ENCODE results near the gene GALNT17. TPM values are rescaled to one million over a fixed set of nuclear protein-coding genes. Genes with fewer than 3 reads are reported as not detected.

Gene GALNT17
- polyA plus RNA-seq, 1 experiment: not detected

DNA sequence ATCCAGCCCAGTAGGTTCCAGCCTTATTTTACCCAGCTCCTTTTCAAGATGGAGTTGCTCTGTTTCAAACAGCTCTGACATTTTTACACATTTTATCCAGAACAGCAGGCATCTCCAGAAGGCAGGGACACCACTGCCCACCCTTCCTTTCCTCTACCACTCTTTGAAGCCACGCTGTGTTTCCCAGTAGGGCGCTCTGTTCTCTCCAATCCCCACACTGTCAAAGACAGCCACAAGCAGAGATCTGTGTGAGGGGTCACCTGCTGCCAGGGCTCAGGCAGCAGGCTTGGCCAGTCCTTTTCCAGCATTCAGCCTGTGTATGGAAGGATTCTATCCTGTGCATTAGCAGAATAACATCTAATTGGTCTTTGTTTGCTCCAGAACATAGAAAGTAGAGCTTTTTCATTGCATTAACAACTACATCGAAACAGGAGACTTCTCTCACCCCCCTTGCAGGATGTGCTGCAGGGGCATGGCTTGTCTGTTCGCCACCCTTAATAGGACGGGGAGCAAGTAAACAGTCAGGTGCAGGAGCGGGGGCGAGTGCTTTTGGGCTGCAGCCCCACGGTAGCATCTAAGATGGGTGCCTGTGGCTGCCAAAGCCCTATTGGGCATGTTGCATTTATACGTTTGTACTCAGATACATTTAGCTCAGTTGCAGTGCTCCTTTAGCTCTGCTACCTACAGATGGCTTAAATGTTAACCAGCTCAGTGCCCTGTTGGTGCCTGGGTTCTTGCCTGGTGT lies 326.1 kb downstream of the GALNT17 start:
- no peak overlapping the region for H3K4me3 ChIP-seq (ENCODE audit: low read depth, low read length)
- no peak for DNase-seq (ENCODE audit: low read depth, low spot score)
- CTCF ChIA-PET: no interaction called here
- POLR2A ChIA-PET: no interaction called here
- no peaks in the 10 kb centered on the region for H3K27me3 ChIP-seq (ENCODE audit: control insufficient read depth, insufficient read depth, low read length)
- TF ChIP-seq, protein P1, sequence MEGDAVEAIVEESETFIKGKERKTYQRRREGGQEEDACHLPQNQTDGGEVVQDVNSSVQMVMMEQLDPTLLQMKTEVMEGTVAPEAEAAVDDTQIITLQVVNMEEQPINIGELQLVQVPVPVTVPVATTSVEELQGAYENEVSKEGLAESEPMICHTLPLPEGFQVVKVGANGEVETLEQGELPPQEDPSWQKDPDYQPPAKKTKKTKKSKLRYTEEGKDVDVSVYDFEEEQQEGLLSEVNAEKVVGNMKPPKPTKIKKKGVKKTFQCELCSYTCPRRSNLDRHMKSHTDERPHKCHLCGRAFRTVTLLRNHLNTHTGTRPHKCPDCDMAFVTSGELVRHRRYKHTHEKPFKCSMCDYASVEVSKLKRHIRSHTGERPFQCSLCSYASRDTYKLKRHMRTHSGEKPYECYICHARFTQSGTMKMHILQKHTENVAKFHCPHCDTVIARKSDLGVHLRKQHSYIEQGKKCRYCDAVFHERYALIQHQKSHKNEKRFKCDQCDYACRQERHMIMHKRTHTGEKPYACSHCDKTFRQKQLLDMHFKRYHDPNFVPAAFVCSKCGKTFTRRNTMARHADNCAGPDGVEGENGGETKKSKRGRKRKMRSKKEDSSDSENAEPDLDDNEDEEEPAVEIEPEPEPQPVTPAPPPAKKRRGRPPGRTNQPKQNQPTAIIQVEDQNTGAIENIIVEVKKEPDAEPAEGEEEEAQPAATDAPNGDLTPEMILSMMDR (IDR thresholded peaks at IDR 0.05; ENCODE audit: low read depth, low read length): no peak
- peaks cover 32% of the 10 kb centered on the region for H3K9me3 ChIP-seq (ENCODE audit: control insufficient read depth, insufficient read depth, low read length)
- H3K27ac ChIP-seq (ENCODE audit: low read depth, low read length): no peak overlapping the region

DNA sequence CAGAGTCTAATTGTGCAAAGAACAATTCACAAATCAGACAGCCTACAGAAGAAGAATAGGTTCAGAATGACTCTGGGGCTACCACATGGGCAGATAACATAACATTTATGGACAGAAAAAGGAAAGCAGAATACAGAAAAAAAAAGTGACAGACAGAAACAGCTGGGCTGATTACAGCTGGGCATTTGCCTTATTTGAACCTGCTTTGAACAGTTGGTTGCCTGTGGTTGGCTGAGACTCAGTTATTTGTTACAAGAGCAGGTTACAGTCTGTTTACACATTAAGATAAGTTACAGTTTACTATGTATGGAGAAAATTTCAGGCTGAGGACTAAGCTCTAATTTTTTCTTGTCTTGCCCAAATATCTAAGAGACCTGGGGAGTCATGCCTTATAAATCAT lies 327.2 kb downstream of the GALNT17 start:
- Histone ChIP-seq H3K4me3 (ENCODE audit: low read depth, low read length) (no peak overlapping the region), H3K27ac (ENCODE audit: low read depth, low read length) (no peak overlapping the region), H3K9me3 (ENCODE audit: control insufficient read depth, insufficient read depth, low read length) (peaks cover 34% of the 10 kb centered on the region), H3K27me3 (ENCODE audit: control insufficient read depth, insufficient read depth, low read length) (no peaks in the 10 kb centered on the region)
- no peak for DNase-seq (ENCODE audit: low read depth, low spot score)
- POLR2A ChIA-PET: no interaction called here
- CTCF ChIA-PET: no interaction called here
- TF ChIP-seq, protein P1 (IDR thresholded peaks at IDR 0.05; ENCODE audit: low read depth, low read length): no peak

DNA sequence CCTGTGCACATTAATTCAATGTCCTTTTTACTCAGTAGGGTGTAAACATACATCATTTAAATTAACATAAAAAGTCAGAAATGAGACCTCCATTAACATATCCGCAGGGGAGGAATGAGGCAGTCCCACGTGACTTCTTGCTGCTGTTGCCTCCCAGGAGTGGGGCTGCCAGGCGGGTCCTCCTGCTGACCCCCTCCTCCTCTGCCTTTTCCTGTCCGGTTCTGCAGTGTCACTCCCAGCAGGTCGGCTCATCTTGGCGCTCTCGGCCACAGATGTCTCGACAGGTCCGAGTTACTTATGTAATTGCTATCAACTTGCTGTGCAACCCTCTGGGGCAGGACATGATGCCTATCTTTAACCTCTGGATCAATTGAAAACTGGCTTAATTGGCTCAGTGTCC lies 329.6 kb downstream of the GALNT17 start:
- H3K27ac ChIP-seq (ENCODE audit: low read depth, low read length): no peak overlapping the region
- no peak for DNase-seq (ENCODE audit: low read depth, low spot score)
- H3K27me3 ChIP-seq (ENCODE audit: control insufficient read depth, insufficient read depth, low read length): no peaks in the 10 kb centered on the region
- peaks cover 25% of the 10 kb centered on the region for H3K9me3 ChIP-seq (ENCODE audit: control insufficient read depth, insufficient read depth, low read length)
- POLR2A ChIA-PET: no interaction called here
- CTCF ChIA-PET: no interaction called here
- TF ChIP-seq, protein P1 (IDR thresholded peaks at IDR 0.05; ENCODE audit: low read depth, low read length): no peak
- H3K4me3 ChIP-seq (ENCODE audit: low read depth, low read length): no peak overlapping the region

DNA sequence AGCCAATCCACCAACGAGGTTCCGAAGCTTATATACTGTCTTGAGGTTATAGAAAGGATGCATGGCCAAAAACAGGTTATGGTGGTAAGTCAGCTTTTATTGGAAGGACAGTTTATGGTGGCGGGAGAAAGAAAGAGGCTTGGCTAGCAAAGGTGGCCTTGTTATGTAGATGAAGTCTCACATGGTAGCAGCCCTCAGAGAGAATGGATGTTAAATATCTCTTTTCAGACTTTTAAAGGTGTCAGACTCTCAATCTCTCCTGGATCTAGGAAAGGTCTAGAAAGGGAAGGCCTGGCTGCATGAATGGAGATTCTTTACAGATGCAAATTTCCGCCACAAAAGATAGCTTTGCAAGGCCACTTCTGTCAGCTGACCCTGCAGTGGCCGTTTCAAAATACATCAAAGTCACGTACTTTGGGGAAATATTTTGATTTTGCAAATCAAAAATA lies 333.8 kb downstream of the GALNT17 start:
- H3K27me3 ChIP-seq (ENCODE audit: control insufficient read depth, insufficient read depth, low read length): no peaks in the 10 kb centered on the region
- CTCF ChIA-PET: no interaction called here

More for the DNA sequence above, 333.8 kb downstream of the GALNT17 start:
- peaks cover 34% of the 10 kb centered on the region for H3K9me3 ChIP-seq (ENCODE audit: control insufficient read depth, insufficient read depth, low read length)
- DNase-seq (ENCODE audit: low read depth, low spot score): no peak
- H3K27ac ChIP-seq (ENCODE audit: low read depth, low read length): no peak overlapping the region
- POLR2A ChIA-PET: no interaction called here
- H3K4me3 ChIP-seq (ENCODE audit: low read depth, low read length): no peak overlapping the region
- TF ChIP-seq, protein P1 (IDR thresholded peaks at IDR 0.05; ENCODE audit: low read depth, low read length): no peak

Measured in AG04450 (cell line).